Stimulated activated CD4-positive, alpha-beta T cell treated with anti-CD3 and anti-CD28 coated beads, Interleukin-12 subunit alpha, Interleukin-12 subunit beta, amount 100 ng/mL, for 48 hours (primary cell): ENCODE data around the gene MIA.
"Not testable (repeated sequence)": the region's sequence is repeated elsewhere in the genome, so short reads cannot be mapped to it uniquely, and the experiment has no call there.

Source experiments
- DNase-seq, 3 donors: peaks; one replicate each; pipeline ENCODE4 v3.0.0-alpha.2; 2020; ENCODE audit warnings: low read depth in 2 of 3, low spot score in 1 of 3

Gene MIA

GRCh38 chr19:40750058-40750873 lies 25.1 kb upstream of the MIA start, which contains the start of gene ACTMAP:
Gene ACTMAP (minus strand): TSS chr19:40750477. CDS start chr19:40749803, 674 bp downstream.
- peak; percentile 99 to 100 (median 99) for DNase-seq

- DNase-seq = peak; percentile 95 to 96 (median 96)
These were observed 24.3 kb upstream of the MIA start, which contains the start of gene SNRPA for GRCh38 chr19:40750874-40751537. Gene SNRPA (plus strand): TSS chr19:40751203. CDS start chr19:40751409, 206 bp downstream.

GRCh38 chr19:40752257-40752781 lies 23.0 kb upstream of the MIA start:
- DNase-seq = no peak

DNA sequence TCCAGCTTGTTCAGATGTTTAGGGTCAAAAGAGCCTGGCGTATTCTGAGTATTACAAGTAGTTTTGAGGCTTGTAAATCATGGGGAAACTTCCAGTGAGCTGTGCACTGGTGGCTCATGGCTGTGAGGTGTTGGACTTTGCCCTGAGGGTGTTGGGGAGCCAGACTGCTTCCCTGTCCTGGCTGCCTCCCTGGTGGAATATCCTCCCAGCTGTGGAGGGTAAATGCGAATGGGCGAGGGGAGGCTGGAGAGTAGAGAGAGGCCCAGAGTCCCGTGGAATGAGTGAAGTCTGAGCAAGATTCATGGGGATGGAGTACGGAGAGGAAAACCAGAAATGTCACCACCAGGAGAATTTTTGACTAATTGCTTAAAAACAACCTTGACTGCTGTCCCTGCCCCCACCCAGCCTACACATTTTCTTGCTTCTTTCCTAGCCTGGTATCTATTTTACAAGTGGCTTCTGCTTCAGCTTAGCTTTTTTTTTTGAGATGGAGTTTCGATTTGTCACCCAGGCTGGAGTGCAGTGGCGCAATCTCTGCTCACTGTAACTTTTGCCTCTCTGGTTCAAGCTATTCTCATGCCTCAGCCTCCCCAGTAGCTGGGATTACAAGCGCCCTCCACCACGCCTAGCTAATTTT lies 20.6 kb upstream of the MIA start:
- peak; percentile 56 to 71 (median 68) for DNase-seq

GRCh38 chr19:40755248-40755624 lies 20.1 kb upstream of the MIA start:
- DNase-seq = no peak

GRCh38 chr19:40755791-40756190 lies 19.5 kb upstream of the MIA start:
- no peak for DNase-seq

DNA sequence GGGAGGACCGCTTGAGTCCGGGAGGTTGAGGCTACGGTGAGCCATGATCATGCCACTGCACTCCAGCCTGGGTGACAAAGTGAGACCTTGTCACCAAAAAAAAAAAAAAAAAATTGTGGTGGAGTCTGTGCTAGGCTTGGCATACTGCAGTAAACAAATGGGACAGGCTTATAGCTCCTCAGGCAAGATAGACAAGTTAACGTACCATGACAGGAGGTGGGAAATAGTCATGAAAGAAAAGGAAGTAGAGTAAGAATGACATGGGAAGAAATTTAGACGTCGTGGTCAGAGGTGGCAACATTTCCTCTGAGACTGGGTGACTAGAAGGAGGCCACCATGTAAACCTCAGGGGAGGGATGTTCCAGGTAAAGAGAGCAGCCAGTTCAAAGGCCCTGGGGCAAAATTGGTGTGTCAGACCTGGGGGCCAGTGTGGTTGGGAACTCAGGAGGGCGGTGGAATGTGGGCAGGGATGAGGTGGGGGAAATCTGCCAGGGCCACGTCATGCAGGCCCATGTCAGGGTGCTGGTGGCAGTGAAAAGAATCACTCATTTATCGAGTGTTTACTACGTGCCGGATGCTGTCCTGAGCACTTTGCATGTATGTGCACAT lies 18.7 kb upstream of the MIA start:
- DNase-seq = peak in 2 of 3 donors; percentile 27 to 46

DNA sequence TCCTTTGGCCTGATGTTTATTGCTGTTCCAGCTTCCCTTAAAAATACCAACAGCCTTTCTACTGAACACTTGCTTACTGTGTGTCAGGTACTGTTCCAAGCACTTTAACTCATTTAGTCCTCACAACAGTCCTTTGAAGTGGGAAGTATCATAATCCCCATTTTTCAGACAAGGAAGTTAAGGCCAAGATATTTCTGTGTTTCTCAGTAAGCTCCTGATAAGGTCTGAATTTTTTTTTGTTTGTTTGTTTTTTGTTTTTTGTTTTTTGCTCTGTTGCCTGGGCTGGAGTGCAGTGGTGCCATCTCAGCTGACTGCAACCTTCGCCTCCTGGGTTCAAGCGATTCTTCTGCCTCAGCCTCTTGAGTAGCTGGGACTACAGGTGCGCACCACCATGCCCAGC lies 16.8 kb upstream of the MIA start:
- DNase-seq = no peak

DNA sequence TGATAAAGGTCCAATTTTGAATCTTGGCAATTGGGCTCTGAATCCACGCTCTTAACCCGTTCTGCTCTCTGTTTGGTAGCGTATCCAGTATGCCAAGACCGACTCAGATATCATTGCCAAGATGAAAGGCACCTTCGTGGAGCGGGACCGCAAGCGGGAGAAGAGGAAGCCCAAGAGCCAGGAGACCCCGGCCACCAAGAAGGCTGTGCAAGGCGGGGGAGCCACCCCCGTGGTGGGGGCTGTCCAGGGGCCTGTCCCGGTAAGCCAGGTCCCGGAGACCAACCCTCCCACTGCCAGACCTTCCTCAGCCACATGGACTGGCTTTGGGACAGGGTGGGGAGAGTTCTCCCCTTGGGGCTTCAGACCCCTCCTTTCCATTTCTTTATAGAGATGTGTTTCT lies 16.0 kb upstream of the MIA start:
- DNase-seq = no peak

GRCh38 chr19:40762754-40763470 lies 12.4 kb upstream of the MIA start:
- DNase-seq = no peak

DNA sequence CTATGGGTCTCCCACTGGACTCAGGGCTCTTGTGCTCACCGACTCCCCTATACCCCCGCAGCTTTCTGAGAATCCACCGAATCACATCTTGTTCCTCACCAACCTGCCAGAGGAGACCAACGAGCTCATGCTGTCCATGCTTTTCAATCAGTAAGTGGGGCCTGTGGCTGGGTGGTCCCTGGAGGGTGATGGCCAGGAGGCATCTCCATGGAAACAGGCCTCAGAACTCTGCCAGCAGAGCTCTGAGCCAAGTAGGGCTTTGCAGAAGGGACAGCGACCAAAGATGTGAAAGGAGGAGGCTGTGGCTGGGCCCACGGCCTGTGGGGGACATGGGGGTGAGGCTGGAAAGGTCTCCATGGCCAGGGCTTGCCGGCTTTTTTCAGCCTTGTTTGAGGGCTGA lies 11.8 kb upstream of the MIA start:
- no peak for DNase-seq

DNA sequence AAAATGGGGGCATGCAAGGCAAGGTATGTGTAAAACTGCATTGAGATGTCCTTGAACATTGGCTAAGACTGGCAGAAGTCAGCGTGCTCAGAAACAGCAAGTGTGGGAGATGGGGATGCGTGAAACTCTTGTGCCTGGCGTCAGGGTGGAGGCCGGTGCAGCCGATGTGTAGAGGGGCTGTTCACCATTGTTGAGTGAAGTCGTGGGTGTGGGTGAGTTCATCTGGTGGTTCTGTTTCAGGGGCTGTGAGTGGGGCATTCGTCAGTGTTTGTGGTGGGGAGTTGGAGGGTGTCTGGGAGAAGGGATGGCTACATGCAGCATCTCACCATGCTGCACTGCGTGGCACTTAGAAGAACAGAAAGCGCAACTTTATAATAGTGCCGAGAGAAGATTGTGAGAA lies 11.4 kb upstream of the MIA start:
- DNase-seq = no peak

GRCh38 chr19:40766385-40766784 lies 8.9 kb upstream of the MIA start:
- DNase-seq = not testable (repeated sequence)

GRCh38 chr19:40768869-40769268 lies 6.5 kb upstream of the MIA start:
- DNase-seq = no peak

- not testable (repeated sequence) for DNase-seq
These were observed 4.0 kb upstream of the MIA start for GRCh38 chr19:40771101-40771862.

DNA sequence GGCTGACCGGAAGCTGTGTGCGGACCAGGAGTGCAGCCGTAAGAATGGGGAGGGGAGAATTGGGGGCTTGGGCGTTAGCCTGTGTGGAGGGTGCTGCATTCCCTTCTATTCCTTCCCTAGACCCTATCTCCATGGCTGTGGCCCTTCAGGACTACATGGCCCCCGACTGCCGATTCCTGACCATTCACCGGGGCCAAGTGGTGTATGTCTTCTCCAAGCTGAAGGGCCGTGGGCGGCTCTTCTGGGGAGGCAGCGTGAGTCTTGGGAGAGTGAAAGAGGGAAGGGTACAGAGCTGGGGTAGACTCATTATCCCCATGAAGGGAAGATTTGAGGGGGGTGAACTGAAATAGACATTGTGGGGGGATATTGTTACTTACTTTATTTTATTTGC lies 306 bp downstream of the MIA start:
- no peak for DNase-seq

- DNase-seq = no peak
These were observed 1.0 kb downstream of the MIA start for GRCh38 chr19:40776364-40776763.

- peak; percentile 79 to 92 (median 89) for DNase-seq
These were observed 1.8 kb downstream of the MIA start for GRCh38 chr19:40776932-40777644.

DNA sequence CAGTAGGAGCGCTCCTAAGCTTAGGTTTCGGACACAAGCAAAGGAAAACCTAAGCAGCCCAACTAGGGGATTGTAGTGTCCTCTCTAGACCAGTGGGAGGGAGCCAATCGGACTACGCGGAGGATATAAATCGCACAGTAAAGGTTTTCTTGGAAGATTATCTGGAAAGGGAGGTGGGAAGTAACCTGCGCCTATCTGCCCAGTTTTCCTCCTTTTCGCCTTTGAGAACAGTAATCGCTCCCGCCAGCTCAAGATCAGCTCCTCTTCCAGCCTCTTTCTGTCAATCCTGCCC lies 2.3 kb downstream of the MIA start:
- no peak for DNase-seq
